ENCODE results near the gene DTD1.
"Not testable (repeated sequence)": the region's sequence is repeated elsewhere in the genome, so short reads cannot be mapped to it uniquely, and the experiment has no call there.

Gene DTD1

GRCh38 chr20:18748987-18749386, 161.1 kb downstream of the DTD1 start:
- no peaks in the 10 kb centered on the region for H3K4me1 ChIP-seq
- H3K4me3 ChIP-seq: no peak overlapping the region
- no peaks in the 10 kb centered on the region for H3K9me3 ChIP-seq
- TF ChIP-seq CTCF (IDR thresholded peaks at IDR 0.05): no peak
- intact Hi-C loops (cut with DNase I; ENCODE audit: low total_unique reads): no loop called here
- no peaks in the 10 kb centered on the region for H3K27me3 ChIP-seq
- no peak overlapping the region for H3K27ac ChIP-seq
- peaks cover 15 to 20% (median 18%) of the 10 kb centered on the region in 3 donors for H3K36me3 ChIP-seq
- DNase-seq: no peak

DNA sequence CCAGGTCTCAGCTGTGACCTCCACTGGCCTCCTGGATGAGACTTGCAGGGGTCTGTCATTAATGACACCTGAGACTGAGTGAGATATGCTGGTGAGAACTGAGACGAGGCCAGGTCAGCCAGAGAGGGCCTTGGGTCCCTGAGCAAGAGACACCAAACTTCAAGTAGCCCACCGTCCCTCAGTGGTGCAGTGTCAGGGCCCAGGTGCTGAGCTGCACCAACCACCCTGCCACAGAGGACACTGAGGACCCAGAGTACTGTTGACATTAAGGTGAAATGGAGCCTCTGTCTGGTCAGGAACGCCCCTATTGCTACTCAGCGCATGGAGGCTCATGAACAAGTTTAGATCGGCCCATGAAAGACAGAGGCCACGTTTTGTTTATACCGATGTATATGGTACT, 161.7 kb downstream of the DTD1 start:
- Histone ChIP-seq H3K9me3 (no peaks in the 10 kb centered on the region), H3K27me3 (no peaks in the 10 kb centered on the region), H3K4me1 (no peaks in the 10 kb centered on the region), H3K36me3 (peaks cover 12 to 15% (median 15%) of the 10 kb centered on the region in 3 donors), H3K27ac (no peak overlapping the region), H3K4me3 (no peak overlapping the region)
- TF ChIP-seq CTCF (IDR thresholded peaks at IDR 0.05): no peak
- no peak for DNase-seq
- intact Hi-C loops (cut with DNase I; ENCODE audit: low total_unique reads): no loop called here

GRCh38 chr20:18750735-18751134, 162.9 kb downstream of the DTD1 start:
- Histone ChIP-seq H3K36me3 (peaks cover under 1 to 5% (median 4%) of the 10 kb centered on the region in 3 donors), H3K27me3 (no peaks in the 10 kb centered on the region), H3K27ac (no peak overlapping the region), H3K4me1 (no peaks in the 10 kb centered on the region), H3K4me3 (no peak overlapping the region), H3K9me3 (no peaks in the 10 kb centered on the region)
- DNase-seq: no peak
- intact Hi-C loops (cut with DNase I; ENCODE audit: low total_unique reads): no loop called here
- no peak for TF ChIP-seq CTCF (IDR thresholded peaks at IDR 0.05)

- Histone ChIP-seq H3K27me3 (no peaks in the 10 kb centered on the region), H3K27ac (no peak overlapping the region), H3K4me1 (no peaks in the 10 kb centered on the region), H3K4me3 (no peak overlapping the region), H3K9me3 (no peaks in the 10 kb centered on the region), H3K36me3 (no peaks in the 10 kb centered on the region)
- DNase-seq: no peak
- intact Hi-C loops (cut with DNase I; ENCODE audit: low total_unique reads): no loop called here
- TF ChIP-seq CTCF (IDR thresholded peaks at IDR 0.05): no peak
Observed at GRCh38 chr20:18754030-18754652, 166.3 kb downstream of the DTD1 start.

- no peak for TF ChIP-seq CTCF (IDR thresholded peaks at IDR 0.05)
- Histone ChIP-seq H3K9me3 (no peaks in the 10 kb centered on the region), H3K4me3 (no peak overlapping the region), H3K27ac (no peak overlapping the region), H3K27me3 (no peaks in the 10 kb centered on the region), H3K4me1 (no peaks in the 10 kb centered on the region), H3K36me3 (no peaks in the 10 kb centered on the region)
- DNase-seq: no peak
- intact Hi-C loops (cut with DNase I; ENCODE audit: low total_unique reads): no loop called here
Observed at GRCh38 chr20:18754653-18755045, 166.8 kb downstream of the DTD1 start.

DNA sequence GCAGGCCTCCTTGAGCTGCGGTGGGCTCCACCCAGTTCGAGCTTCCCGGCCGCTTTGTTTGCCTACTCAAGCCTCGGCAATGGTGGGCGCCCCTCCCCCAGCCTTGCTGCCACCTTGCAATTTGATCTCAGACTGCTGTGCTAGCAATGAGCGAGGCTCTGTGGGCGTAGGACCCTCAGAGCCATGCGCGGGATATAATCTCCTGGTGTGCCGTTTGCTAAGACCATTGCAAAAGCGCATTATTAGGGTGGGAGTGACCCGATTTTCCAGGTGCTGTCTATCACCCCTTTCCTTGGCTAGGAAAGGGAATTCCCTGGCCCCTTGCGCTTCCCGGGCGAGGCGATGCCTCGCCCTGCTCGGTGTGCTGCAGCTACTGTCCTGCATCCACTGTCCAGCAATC, 173.0 kb downstream of the DTD1 start:
- DNase-seq; intact Hi-C loops (cut with DNase I; ENCODE audit: low total_unique reads); H3K27me3 ChIP-seq; H3K9me3 ChIP-seq; H3K4me1 ChIP-seq; H3K4me3 ChIP-seq; H3K27ac ChIP-seq: not testable (repeated sequence)
- peaks cover 6 to 19% (median 7%) of the 10 kb centered on the region in 3 donors for H3K36me3 ChIP-seq

Measured in tibial artery (tissue), 4 donors.